Ureter (tissue), 1 donor: Measurements from ENCODE around the gene ADARB2. TPM values are rescaled to one million over a fixed set of nuclear protein-coding genes. Genes with fewer than 3 reads are reported as not detected.
A peak's percentile ranks its signal among the peaks of the same experiment; 100 is the strongest.

Experiments used
- DNase-seq: peaks from one replicate; pipeline ENCODE4 v3.0.0-alpha.2; 2020; ENCODE audit warnings: low spot score
- total RNA-seq: library from RNA; stranded (reverse); gene quantifications from one replicate; pipeline ENCODE4 v1.2.4, GENCODE V29; 2023
- donor health status: DM: yes; HTN: yes; CAD: no.

The ADARB2 gene
- total RNA-seq, 1 donor from 2014 or later: not detected

DNA sequence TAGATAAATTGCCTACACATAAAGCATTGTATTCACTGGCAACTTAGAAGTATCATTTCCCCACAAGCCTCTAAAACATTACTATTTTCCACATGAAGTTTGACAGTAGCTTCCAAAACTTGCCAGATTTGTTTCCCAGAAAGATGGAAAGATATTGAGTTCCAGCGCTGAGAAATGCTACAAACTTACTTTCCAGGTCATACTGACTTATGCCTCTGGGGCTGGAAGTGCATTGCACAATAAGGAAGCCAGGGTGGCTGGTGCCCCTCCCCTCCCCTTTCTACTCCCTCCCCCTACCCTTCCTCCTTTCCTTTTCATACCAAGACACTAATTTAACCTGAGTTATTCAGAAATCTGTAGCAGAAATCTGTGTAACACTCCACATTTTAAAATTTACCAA lies 468.5 kb downstream of the ADARB2 start:
- DNase-seq: peak; percentile 42

DNA sequence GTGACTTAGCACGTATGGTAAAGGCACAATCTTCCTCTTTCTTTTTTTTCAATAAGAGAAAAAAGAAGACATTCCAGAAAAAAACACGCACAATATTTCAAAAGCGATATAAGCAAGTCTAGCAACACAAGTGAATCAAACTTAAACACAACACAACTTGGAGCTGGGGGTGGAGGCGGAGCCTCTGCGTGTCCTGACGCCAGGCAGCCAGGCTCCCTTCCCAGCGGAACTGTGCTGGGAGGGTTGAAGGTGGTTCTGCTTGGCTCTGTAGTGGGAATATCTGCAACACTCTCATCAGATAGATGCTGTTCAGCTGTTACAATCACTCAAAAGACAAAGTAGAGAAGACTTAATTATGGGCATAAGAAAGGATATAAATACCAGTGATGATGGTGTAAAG lies 469.8 kb downstream of the ADARB2 start:
- no peak for DNase-seq

DNA sequence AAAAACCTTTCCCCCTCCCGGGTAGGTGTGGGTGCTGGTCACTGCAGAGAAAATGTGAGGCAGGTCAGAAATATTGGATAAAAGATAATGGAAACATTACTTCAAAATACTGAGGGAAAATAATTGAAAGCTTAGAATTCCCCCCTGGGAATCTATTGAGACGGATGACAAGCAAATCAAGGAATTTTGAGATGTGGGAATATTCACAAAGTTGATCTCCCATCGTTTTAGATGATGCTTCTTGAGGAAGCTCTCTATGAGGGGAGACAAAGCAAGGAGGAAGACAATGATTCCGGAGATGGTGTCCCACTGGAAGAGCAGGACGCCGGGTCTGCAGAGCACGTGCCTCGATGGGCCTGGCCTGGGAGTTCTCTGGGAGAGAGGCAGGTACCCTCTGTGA lies 470.2 kb downstream of the ADARB2 start:
- DNase-seq: peak; percentile 19

DNA sequence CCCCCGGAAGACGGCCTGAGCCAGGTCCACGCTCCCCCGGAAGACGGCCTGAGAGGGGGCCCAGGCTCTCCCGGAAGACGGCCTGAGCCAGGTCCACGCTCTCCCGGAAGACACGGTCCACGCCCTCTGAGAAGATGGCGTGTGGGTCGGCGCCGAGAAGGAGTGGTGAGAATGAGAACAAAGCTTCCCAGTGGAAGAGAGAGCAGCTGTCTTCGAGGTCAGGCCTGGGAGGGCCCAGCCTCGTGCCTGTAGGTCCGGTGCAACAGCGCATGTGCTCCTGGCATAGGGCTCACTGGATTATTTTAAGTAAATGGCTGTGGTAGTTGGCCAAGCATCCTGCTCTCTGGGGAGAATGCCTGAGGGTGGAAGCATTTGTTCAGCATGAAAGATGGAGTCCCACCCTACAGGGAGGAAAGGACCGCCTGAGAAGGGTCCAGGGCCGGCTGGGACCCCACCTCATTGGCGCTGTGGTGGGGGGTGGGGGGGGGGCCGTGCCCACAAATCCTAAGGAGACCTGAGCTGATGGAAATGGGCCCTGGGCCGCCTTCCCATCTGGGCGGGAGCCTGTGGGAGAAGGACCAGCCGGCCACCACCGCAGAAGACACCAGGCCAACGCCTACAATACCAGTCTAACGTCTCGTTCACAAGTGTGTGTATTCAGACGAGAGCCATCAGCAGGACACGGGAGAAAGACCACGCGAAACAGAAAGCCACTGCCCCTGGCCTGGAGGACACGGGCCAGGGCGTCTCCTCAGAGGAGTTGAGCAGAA lies 471.1 kb downstream of the ADARB2 start:
- peak; percentile 26 for DNase-seq

DNA sequence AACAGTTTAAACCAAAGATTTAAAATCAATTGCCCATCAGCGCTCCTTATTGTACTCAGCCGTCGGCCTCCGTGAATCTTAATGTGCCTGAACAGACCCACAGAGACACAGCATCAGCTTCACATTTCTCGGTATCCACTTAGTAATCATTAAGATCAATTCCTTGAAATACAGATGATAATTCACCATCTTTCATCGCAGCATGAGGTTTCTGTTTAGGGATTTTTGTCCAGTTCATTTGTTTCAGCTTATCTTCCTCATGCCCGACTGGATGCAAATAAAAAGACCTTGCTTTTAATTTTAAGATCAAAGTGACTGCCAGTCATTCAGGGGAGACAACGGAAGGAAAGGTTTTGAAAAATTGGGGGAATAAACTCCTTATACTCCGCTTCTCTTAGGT lies 473.3 kb downstream of the ADARB2 start:
- DNase-seq: no peak

DNA sequence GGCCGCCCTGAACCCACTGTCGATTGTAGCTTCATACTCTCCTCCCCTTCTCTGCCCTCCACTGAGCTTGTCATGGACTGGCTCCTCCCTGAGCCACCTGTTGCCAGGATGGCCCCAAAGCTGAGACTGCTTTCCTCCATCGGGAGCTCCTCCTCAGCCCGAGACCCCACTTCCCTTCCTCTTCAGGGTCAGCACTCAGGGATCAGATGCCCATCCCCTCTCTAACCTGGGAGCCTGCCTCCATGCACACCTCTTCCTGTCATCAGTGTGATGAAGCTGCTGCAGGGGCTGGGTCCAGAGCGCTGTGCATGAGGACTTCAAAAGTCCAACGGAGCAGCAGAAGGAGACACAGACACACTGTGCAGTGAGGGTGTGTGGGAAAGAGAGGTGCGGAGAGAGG lies 480.1 kb downstream of the ADARB2 start:
- peak; percentile 22 for DNase-seq

DNA sequence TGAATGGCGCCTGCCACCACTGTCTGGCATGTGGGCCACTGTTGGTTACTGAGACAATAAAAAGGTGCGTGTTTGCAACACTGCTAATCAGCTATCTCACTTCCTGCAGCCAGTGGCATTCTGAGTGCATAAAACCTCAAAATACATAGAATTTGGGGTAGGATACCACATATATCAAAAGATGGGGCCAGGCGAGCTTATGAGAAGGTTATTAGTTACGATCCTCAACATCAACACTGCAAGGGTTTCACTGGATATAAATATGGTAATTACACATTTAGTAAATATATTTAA lies 480.9 kb downstream of the ADARB2 start:
- DNase-seq: no peak

DNA sequence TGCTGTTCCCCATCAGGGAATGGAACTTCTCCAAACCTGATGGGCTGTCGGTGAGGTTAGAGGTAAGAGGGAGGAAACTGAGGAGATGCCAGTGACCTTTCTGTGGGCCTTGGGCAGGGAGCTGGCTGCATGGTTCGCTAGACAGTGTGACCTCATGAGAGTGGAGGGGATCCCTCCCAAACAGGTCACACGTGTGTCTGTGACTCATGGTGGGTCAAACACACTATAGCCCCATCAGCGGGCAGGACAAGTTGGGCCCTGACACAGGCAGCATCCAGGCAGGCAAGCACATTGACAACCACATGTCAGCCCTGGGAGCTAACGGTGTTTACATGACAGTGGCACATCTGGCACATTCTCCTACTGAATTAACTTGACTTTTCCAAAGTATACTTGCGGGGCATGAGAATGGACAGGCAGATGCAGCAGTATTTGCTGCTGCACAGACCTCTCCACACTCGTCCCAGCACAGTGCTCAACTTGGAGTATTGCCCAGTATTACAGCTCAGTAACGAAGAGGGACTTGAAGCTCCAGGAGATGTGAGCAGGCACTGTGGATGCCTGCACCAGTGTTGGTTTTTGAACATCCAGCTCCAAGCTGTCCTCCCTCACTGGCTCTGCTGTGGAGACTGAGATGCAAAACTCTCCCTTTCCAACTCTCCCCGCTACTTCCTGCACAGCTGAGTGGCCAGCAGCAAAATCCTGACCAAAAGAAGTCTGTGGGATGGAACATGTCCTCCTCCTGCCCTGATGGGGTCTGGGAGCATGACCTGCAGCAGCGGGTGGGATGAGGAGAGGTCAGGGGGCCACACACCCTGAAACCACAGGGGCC lies 481.5 kb downstream of the ADARB2 start:
- peak; percentile 24 for DNase-seq

DNA sequence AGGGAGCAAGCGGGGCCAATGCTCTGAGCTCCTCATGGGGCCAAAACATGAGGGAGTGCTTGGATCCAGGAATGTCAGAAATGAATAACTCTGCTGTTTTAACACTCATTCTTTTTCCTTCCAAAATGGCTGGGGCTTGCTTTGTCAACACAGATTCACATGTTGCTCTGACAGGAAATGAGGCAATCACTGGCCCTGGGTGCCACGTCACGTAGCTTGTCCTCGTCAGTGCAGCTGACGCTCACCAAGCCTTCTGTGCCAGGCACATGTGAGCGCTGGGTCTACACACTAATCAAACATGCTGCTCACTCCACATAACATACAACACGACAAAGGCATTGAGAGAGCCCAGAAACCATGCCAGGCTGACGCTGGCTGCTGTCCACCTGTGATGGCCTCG lies 482.2 kb downstream of the ADARB2 start:
- peak; percentile 8 for DNase-seq

DNA sequence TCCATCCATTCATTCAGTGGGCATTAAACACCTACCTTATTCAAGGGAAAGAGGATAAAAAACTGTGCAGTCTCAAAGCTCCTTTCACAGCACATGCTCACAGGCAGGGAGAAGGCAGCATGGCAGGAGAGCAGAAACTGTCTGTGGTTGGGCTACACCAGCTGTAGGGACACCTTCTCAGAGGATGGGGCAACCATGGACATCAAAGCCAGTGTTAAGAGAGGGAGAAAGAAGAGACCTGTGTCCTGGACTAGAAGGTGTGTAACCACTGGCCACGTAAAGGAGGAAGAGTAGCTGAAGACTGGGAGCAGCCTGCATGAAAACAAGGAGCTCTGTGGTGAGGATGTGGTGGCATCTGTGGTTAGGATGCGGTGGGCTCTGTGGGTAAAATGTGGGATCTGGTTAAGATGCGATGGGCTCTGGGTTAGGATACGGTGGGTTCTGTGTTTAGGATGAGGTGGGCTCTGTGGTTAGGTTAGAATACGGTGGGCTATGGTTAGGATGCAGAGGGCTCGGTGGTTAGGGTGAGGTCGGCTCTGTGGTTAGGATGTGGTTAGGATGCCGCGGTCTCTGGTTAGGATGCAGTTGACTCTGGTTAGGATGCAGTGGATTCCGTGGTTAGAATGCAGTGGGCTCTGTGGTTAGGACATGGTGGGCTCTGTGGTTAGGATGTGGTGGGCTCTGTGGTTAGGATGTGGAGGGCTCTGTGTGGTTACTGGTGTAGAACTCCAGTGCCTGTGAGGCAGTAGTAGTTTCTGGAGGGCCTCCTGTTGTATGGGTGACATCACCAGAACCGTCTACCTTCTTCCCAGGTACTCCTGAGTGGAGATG lies 483.6 kb downstream of the ADARB2 start:
- DNase-seq: peak; percentile 25

DNA sequence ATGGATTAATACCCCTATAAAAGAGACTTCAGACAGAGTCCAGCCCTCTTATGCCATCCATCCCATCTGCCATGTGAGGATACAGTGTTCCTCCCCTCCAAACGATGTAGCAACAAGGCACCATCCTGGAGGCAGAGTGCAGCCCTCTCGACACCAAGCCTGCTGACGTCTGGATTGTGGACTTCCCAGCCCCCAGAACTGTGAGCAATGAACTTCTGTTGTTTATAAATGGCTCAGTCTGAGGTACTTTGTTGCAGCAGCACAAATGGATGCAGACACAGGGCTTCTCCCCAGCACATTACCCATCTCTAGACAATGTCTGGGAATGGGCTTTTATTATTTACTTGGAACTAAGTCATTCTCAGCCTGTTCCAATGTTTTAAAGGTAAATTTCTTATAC lies 485.6 kb downstream of the ADARB2 start:
- no peak for DNase-seq

DNA sequence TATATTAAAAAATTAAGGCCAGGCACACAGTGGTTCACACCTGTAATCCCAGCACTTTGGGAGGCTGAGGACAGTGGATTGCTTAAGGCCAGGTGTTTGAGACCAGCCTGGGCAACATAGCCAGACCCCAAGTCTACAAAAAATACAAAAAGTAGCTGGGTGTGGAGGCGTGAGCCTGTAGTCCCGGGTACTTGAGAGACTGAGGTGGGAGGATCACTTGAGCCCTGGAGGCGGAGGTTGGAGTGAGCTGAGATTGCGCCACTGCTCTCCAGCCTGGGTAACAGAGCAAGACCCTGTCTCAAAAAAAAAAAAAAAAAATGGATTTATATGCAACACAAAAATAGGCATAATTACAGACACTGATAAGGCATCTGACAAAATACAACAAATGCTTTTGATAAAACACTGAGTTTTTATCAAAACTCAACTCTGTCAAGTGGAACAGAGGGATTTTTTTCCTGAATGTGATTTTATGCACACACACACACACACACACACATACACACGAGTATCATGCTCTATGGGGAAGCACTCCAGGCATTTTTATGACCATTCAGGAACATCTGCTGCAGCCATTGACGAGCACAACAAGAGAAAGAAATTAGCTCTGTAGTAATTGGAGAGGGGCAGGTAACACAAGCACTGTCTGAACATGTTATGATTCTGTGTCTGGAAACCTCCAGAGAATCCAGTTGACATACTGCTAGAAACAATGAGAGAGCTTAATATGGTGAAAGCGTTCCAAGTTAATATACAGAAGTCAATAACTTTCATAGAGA lies 488.0 kb downstream of the ADARB2 start:
- DNase-seq: no peak

DNA sequence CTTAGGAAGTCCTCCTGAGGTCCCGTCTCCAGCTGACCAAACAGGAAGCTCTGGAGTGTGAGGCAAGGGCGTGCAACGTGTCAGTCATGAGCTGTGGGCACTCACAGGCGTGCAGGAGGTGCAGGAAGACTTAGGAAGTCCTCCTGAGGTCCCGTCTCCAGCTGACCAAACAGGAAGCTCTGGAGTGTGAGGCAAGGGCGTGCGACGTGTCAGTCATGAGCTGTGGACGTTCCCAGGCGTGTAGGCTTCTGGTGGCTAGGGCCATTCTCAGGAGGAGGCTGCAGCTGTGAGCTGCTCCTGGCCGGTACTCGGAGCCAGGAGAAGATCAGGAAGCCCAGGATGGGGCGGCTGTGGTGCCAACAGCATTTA lies 489.1 kb downstream of the ADARB2 start:
- peak; percentile 29 for DNase-seq

DNA sequence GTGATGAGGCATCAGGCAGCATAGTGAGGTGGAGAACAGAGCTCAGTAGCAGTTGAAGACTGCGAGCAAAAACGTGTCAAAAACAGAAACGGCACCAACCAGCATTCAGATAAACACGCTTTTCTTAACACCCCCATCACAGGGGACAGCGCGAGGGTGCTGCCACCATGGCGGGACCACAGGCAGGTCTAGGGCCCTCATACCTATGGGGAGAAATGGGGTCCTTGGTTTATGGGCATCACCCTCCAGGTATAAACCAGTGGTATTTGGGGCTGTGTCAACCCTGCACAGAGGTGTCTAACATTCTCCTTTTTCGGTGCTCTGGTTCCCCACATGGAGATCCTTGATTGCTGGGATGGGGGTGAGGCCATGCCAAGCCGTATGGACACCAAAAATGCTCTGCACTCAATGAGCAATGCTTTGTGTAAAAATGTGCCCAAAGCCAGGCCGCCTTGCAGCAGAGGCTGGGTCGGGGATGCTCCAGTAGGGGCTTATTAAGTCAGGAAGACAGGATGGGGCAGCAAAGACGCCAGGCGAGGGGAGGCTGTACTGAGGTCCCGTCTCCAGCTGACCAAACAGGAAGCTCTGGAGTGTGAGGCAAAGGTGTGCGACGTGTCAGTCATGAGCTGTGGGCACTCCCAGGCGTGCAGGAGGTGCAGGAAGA lies 489.6 kb downstream of the ADARB2 start:
- peak; percentile 19 for DNase-seq

DNA sequence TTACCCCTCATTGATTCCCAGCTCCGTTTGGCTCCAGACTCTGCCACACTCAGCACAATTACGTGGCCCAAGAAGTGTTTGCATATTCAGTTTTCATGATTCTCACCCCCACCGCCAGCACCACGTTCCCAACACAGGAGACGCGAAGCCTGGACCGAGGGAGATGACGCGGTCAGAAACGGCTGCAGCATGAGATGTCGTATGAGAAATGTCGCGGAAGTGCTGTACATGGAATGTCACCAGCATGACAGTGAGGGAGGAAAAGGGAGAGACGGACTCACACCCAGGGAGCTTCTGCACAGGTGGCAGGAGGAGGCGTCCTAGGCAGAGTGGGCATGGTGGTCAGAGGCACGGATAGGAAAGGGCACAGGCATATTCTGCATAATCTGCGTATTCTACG lies 492.8 kb downstream of the ADARB2 start:
- peak; percentile 32 for DNase-seq

DNA sequence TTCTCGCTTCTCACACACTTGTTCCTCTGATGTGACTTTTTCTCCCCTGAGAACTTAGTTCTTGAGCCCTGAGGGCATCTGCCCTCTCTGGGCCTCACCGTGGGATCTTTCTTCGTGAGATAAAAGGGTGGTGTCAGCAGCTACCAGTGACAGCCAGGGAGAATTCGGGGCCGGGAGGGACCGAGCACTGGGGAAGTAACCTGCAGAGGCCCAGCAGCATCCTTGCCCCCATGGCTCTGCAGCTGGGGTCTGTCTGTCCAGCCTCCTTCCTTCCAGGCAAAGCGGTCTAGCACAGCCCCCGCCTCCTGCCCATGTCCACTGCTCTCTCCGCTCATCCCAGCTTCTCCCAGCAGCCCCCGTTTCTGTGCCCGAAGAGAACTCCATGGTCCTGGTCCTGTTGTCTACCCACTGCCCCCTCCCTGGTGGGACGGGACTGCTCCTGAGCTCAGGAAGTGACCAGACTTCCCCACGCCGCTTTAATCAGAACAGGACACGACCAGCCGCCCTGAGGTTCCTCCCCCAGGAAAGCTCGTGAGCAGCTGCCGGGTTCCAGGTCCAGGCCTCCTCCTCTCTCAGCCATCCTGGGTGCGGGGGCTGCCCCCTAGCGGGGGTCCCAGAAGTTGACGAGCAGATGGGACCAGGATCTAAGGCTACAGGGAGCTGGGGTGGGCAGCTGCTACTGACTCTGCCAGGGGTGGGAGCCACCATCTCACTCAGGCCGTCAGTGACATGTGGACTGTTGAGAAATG lies 493.7 kb downstream of the ADARB2 start:
- DNase-seq: peak; percentile 34

DNA sequence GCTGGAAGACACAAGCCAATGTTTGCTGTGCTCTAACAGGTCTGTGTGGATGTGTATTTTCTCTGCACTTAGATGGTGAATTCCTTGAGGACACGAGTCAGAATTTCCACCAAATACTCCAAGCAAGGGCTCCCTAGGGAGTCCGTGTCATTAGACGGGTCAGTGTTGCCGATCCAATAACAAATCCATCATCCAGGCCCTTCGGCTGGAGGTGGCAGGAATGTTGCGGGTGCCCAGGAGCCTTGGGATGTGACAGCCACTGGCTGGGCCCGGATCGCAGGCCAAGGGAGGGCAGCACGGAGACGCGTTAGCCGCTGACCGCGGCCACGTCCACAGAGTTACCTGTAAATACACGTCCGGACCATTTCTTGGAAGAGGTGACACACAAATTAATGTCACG lies 494.4 kb downstream of the ADARB2 start:
- no peak for DNase-seq

DNA sequence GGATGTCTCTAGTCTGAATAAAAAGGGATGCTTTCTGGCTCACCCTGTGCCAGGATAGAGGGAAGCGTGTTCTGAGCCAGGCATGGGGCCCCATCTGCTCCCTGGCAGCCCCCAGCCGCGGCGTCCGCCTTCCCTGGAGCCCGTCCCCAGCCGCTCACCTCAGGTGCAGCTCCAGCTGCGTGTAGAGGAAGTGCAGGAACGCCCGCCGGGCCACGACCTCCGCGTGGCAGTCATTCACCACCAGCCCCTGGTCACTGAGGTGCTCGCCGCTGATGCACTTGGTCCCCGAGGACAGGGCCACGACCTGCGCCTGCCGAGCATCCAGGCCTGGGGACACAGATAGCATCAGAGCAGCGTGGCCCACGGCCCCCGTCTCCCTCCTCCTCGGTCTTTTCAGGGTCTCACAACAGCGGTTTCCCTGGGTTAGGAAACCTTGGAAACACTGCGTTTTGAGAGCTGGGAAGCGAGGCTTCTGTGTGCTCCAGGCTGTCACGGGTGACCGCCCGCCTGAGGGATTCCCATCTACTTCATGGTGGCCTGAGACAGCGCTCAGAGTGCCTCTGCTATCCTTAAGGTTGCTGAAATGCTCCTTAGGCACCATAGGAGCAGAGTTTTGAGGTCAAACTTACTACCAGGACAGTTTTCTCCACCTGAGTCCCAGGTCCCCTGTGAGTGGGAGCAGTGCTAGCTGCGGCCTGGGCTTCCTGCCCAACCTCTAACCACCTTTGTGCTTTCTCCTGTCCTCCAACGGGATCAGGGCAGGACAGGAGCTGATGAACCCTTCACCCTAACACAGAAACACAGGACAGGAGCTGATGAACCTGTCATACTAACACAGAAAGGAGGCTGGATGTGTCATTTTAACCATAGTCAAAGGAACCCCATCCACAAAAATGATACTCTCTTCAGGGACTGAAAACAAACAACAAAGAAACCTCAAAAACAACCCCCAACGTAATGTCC lies 495.1 kb downstream of the ADARB2 start:
- no peak for DNase-seq

DNA sequence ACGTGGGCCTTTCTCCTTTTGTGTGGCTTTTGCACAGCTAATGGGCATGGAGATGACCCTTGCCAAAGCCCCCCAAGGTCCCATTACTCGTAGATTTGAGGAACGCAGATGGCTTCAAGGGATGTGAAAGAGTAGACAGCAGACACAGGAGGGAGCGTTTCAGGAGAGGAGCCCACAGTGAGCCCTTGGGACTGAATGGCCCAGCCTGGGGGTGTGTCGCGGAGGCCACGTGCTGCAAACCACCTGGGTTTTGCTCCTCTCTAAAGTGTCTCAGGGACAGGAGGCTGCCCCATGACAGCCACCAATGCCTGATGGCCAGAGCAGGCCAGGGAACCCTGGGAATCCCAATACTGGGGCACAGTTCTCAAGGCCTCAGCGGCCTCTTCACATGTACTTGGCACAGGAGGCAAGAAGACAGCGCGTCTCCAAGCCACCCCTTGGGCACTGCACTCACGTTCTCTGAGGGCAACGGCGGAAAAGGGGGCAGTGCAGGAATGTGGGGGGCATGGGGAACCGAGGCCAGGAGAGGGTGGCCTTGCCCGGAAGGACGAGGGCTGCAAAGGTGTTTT lies 495.9 kb downstream of the ADARB2 start:
- DNase-seq: no peak
